ENCODE measurements around the gene CNTN5.

DNA sequence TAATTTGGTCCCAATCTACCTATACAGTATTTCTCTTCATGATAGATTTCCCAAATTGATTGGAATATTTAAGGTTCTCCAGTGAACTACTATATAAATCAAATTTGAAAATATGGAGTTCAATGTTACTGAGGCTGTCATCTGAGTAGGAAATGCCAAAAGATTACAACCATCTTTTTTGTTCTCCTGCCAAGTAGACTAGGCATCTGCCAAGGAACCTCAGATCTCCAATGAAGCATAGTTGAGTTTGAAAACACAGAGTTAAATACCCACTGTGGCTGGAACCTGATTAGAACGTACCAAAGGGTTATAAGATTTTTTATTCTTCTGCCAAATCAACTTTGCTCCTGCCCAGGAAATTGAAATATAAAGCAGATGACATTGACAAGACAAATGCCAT is 330.9 kb downstream of the CNTN5 start:
- no peak for TF ChIP-seq GATA2 (CRISPR knock-in tag; IDR thresholded peaks at IDR 0.05)
- no peak for TF ChIP-seq SMC3 (IDR thresholded peaks at IDR 0.05; ENCODE audit: low read depth, low read length)
- no peak for TF ChIP-seq NRF1 (IDR thresholded peaks at IDR 0.05; ENCODE audit: low read depth, low read length)
- TF ChIP-seq, protein P1, sequence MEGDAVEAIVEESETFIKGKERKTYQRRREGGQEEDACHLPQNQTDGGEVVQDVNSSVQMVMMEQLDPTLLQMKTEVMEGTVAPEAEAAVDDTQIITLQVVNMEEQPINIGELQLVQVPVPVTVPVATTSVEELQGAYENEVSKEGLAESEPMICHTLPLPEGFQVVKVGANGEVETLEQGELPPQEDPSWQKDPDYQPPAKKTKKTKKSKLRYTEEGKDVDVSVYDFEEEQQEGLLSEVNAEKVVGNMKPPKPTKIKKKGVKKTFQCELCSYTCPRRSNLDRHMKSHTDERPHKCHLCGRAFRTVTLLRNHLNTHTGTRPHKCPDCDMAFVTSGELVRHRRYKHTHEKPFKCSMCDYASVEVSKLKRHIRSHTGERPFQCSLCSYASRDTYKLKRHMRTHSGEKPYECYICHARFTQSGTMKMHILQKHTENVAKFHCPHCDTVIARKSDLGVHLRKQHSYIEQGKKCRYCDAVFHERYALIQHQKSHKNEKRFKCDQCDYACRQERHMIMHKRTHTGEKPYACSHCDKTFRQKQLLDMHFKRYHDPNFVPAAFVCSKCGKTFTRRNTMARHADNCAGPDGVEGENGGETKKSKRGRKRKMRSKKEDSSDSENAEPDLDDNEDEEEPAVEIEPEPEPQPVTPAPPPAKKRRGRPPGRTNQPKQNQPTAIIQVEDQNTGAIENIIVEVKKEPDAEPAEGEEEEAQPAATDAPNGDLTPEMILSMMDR (IDR thresholded peaks at IDR 0.05), result no peak
- TF ChIP-seq RCOR1 (IDR thresholded peaks at IDR 0.05; ENCODE audit: low read length), result no peak
- TF ChIP-seq USF2 (IDR thresholded peaks at IDR 0.05; ENCODE audit: borderline replicate concordance, low read depth, low read length), result no peak
- no peak for TF ChIP-seq REST (IDR thresholded peaks at IDR 0.05; ENCODE audit: low read depth, low read length)
- no peak for TF ChIP-seq RFX5 (IDR thresholded peaks at IDR 0.05; ENCODE audit: low read length)

All from SK-N-SH (cell line).